GM12875 (cell line): ENCODE results near the gene BCCIP.

Source experiments
- H3K4me3 ChIP-seq: one replicate; pipeline ENCODE4 v1.5.1; 2011; ENCODE audit warnings: low read depth, low read length, control low read depth
- CTCF ChIP-seq: IDR thresholded peaks from 2 replicates; pipeline ENCODE4 v1.5.1; 2011; ENCODE audit warnings: low read depth, mild to moderate bottlenecking, control low read depth, inconsistent platforms, low read length, moderate library complexity, borderline replicate concordance; ENCODE audit not compliant: insufficient read depth

The BCCIP gene

GRCh38 chr10:125822878-125823662 lies at the start of gene BCCIP, which contains the start of gene UROS:
TSS of gene BCCIP (plus strand) at chr10:125823546. CDS start at chr10:125823558, 12 bp downstream.
TSS of gene UROS (minus strand) at chr10:125823258. CDS start at chr10:125816499, 6,759 bp downstream.
- H3K4me3 ChIP-seq, result peak within 1 kb of the TSS; percentile 96
- TF ChIP-seq CTCF, result no peak

GRCh38 chr10:125773687-125774543 lies 49.4 kb upstream of the BCCIP start:
- TF ChIP-seq CTCF, result no peak

GRCh38 chr10:125774581-125775191 lies 48.7 kb upstream of the BCCIP start:
- no peak overlapping the region for H3K4me3 ChIP-seq
- no peak for TF ChIP-seq CTCF

More at GRCh38 chr10:125773687-125774543, 49.4 kb upstream of the BCCIP start:
- H3K4me3 ChIP-seq, result no peak overlapping the region

GRCh38 chr10:125775491-125776106 lies 47.7 kb upstream of the BCCIP start, which contains the start of gene MMP21:
TSS of gene MMP21 (minus strand) at chr10:125775821. CDS start at chr10:125775821, 0 bp downstream.
- no peak for TF ChIP-seq CTCF
- H3K4me3 ChIP-seq, result no peak within 1 kb of the TSS

- no peak for TF ChIP-seq CTCF
Measured at GRCh38 chr10:125777806-125778205, 45.5 kb upstream of the BCCIP start.

GRCh38 chr10:125778556-125778955 lies 44.8 kb upstream of the BCCIP start:
- H3K4me3 ChIP-seq, result no peak overlapping the region
- no peak for TF ChIP-seq CTCF

More at GRCh38 chr10:125777806-125778205, 45.5 kb upstream of the BCCIP start:
- H3K4me3 ChIP-seq, result no peak overlapping the region
